Cardiac septum (tissue), 1 donor: ENCODE measurements around the gene LILRA1. TPM values are rescaled to one million over a fixed set of nuclear protein-coding genes. Genes with fewer than 3 reads are reported as not detected.

ENCODE experiments used
- DNase-seq: peaks from one replicate; pipeline ENCODE4 v3.0.0-alpha.2; 2020; ENCODE audit warnings: low spot score
- intact Hi-C: fragments of 100-400 bp; cut with DNase I; formaldehyde crosslinking; loops from one replicate; pipeline ENCODE4 v1.14.0; 2022
- microRNA-seq: library from miRNA; unstranded; fragments of <30 nt; microRNA quantifications from one replicate; pipeline ENCODE4 v1.2.0, GENCODE V29; 2020
- total RNA-seq: library from RNA; stranded (reverse); fragmentation: NEBNext Ultra II Directional; extraction: Animal tissue kit (Norgen Biotek cat#: 25700); gene quantifications from one replicate; pipeline ENCODE4 v1.2.1, GENCODE V29; 2021
- donor health status: DM: no; HTN: no; CAD: no.

The LILRA1 gene
- total RNA-seq, 1 donor from 2014 or later: 0.51 TPM

DNA sequence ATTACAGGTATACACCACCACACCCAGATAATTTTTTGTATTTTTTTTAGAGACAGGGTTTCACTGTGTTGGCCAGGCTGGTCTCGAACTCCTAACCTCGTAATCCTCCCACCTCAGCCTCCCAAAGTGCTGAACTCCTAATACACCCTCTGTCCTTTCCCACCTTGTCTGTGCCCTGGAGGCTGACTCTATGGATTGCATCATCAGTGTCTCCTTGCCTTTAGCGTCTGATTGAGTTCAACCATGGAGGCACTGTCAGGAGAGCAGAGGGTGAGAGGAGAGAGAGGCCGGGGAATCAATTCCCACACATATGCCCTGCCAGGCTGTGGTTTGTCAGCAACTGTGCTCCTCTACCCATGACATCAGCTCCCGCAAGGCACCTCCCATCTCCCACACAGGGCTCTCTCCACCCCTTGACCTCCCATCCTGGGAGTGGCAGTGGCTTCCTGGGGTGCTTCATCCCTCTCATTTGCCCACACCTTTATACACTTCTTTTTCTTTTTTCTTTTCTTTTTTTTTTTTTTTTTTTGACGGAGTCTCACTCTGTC is 56.8 kb downstream of the LILRA1 start:
- DNase-seq: no peak
- intact Hi-C loops: no loop called here

Small RNA genes within 50 kb of the gene (microRNA-seq; reads per million reads assigned to microRNA genes)
- gene MIR8061: not detected

Other genes starting within 250 kb of the LILRA1 start
- gene LAIR1, start 228.7 kb upstream of the LILRA1 start, total RNA-seq: 5.1 TPM
- 1.3 TPM for gene TTYH1, start 178.2 kb upstream of the LILRA1 start, total RNA-seq
- 86.5 TPM for gene LENG8, start 144.4 kb upstream of the LILRA1 start, total RNA-seq
- gene LENG9, start 129.9 kb upstream of the LILRA1 start, total RNA-seq: 2.9 TPM
- 14.2 TPM for gene CDC42EP5, start 120.3 kb upstream of the LILRA1 start, total RNA-seq
- gene LAIR2, start 90.8 kb upstream of the LILRA1 start, total RNA-seq: not detected
- gene LILRA2, start 19.8 kb upstream of the LILRA1 start, total RNA-seq: 1.3 TPM
- 1.5 TPM for gene LILRB1, start 36.9 kb downstream of the LILRA1 start, total RNA-seq
- 1.2 TPM for gene LILRB4, start 69.4 kb downstream of the LILRA1 start, total RNA-seq
- not detected for gene KIR3DL3, start 130.8 kb downstream of the LILRA1 start, total RNA-seq
- not detected for gene KIR2DL3, start 144.9 kb downstream of the LILRA1 start, total RNA-seq
- gene KIR2DL1, start 176.2 kb downstream of the LILRA1 start, total RNA-seq: not detected
- not detected for gene KIR2DL4, start 210.0 kb downstream of the LILRA1 start, total RNA-seq
- not detected for gene KIR3DL1, start 222.8 kb downstream of the LILRA1 start, total RNA-seq
- not detected for gene KIR2DS4, start 239.0 kb downstream of the LILRA1 start, total RNA-seq